ENCODE data around the gene MYO18B. TPM values are rescaled to one million over a fixed set of nuclear protein-coding genes. Genes with fewer than 3 reads are reported as not detected.

MYO18B gene
- total and polyA plus RNA-seq, 2 of the 4 experiments (the other 2 are of a cell fraction) = under 0.01 TPM; not detected in 1

GRCh38 chr22:25835348-25835747 is 93.4 kb downstream of the MYO18B start:
- Histone ChIP-seq H2AK5ac (ENCODE audit: low read depth, low read length) (no peak overlapping the region), H4K91ac (ENCODE audit: insufficient read depth, low read depth, low read length) (no peak overlapping the region), H3K14ac (replicated peaks; ENCODE audit: low read depth, low read length) (no peak overlapping the region), H3K18ac (ENCODE audit: low read depth, low read length) (no peak overlapping the region), H4K20me1 (ENCODE audit: insufficient read depth, low read length) (no peaks in the 10 kb centered on the region), H3K9ac (ENCODE audit: low read depth, low read length) (no peak overlapping the region), H2AK9ac (replicated peaks; ENCODE audit: low read depth, low read length, poor library complexity) (no peak overlapping the region), H3K4me3 (ENCODE audit: insufficient read depth, low read depth, low read length) (no peak overlapping the region), H3K9me1 (ENCODE audit: insufficient read depth, low read length) (no peaks in the 10 kb centered on the region), H3K27ac (ENCODE audit: insufficient read depth, low read length) (no peak overlapping the region), H3K9me3 (ENCODE audit: control insufficient read depth, insufficient read depth, low read length) (peaks cover 9% of the 10 kb centered on the region; the same call in 1 of the 2 replicates), H3K4ac (ENCODE audit: low read depth, low read length) (no peak overlapping the region), H3K56ac (ENCODE audit: extremely low read depth, insufficient read depth, low read length) (no peak overlapping the region), H4K5ac (ENCODE audit: low read depth, low read length) (no peak overlapping the region), H4K8ac (ENCODE audit: low read depth in 2 of 2, low read length in 2 of 2) (no peak overlapping the region), H2BK120ac (ENCODE audit: low read depth, low read length) (no peak overlapping the region), H3K27me3 (ENCODE audit: control insufficient read depth, insufficient read depth, low read length) (no peaks in the 10 kb centered on the region), H3K4me2 (ENCODE audit: low read depth, low read length) (no peak overlapping the region), H3K36me3 (ENCODE audit: control insufficient read depth, insufficient read depth, low read length) (no peaks in the 10 kb centered on the region), H3K79me1 (ENCODE audit: low read depth in 1 of 2, low read length in 2 of 2) (no peaks in the 10 kb centered on the region), H3K23ac (ENCODE audit: low read depth, low read length) (no peak overlapping the region), H2BK15ac (ENCODE audit: low read depth, low read length) (no peak overlapping the region), H2BK20ac (ENCODE audit: low read depth, low read length) (no peak overlapping the region), H2BK5ac (ENCODE audit: low read depth, low read length, poor library complexity, severe bottlenecking) (no peak overlapping the region), H3K4me1 (ENCODE audit: control insufficient read depth, insufficient read depth, low read length) (no peaks in the 10 kb centered on the region), H2AFZ (replicated peaks; ENCODE audit: low read length, poor library complexity) (no peak overlapping the region)
- dilution Hi-C loops (cut with HindIII; ENCODE audit: low sequenced_read_pairs, unreplicated experiment) (no loop called here), in situ Hi-C loops (cut with MboI; ENCODE audit: low sequenced_read_pairs) (no loop called here), intact Hi-C loops (cut with micrococcal nuclease) (no loop called here)
- ATAC-seq (ENCODE audit: low read depth) (no peak), DNase-seq (no peak)
- no TSS peak for BruUV-seq (replicated peaks)
- ChIA-PET POLR2A (ENCODE audit: unreplicated experiment) (no interaction called here), CTCF (no interaction called here)
- 21% methylated on average over 2 of the region's 7 CpGs; no CpG with 5 or more reads in 1 of the 2 experiments for WGBS, 2 experiments (ENCODE audit: extremely low coverage in 2 of 2, insufficient read length in 1 of 2)
- TF ChIP-seq MAFK (IDR thresholded peaks at IDR 0.05; ENCODE audit: low read depth, low read length) (no peak), MXI1 (IDR thresholded peaks at IDR 0.05; ENCODE audit: borderline replicate concordance, low read depth, low read length) (no peak), CEBPB (IDR thresholded peaks at IDR 0.05; ENCODE audit: low read depth, low read length) (no peak)
